GM20000 (cell line): ENCODE data around the gene EMID1.

ENCODE experiments used
- DNase-seq: peaks from one replicate; pipeline ENCODE4 v3.0.0; 2012; ENCODE audit warnings: low spot score
- CTCF ChIP-seq: IDR thresholded peaks from 2 replicates; pipeline ENCODE4 v1.5.1; 2012; ENCODE audit warnings: mild to moderate bottlenecking, control low read depth; ENCODE audit errors: extremely low read depth, missing control alignments

EMID1 gene

GRCh38 chr22:29263791-29264276 lies 58.1 kb downstream of the EMID1 start:
- TF ChIP-seq CTCF: no peak
- DNase-seq: no peak

- no peak for DNase-seq
- TF ChIP-seq CTCF: no peak
These were observed 59.6 kb downstream of the EMID1 start for GRCh38 chr22:29265305-29265704.

- no peak for DNase-seq
- no peak for TF ChIP-seq CTCF
These were observed 60.2 kb downstream of the EMID1 start for GRCh38 chr22:29265929-29266328.

- no peak for DNase-seq
- no peak for TF ChIP-seq CTCF
These were observed 61.1 kb downstream of the EMID1 start for GRCh38 chr22:29266564-29267461.

GRCh38 chr22:29267462-29267857 lies 61.8 kb downstream of the EMID1 start:
- TF ChIP-seq CTCF: no peak
- no peak for DNase-seq

GRCh38 chr22:29267858-29268510 lies 62.3 kb downstream of the EMID1 start, which contains the start of the genes EWSR1 and RHBDD3:
TSS of gene EWSR1 (plus strand) at chr22:29268268. CDS start at chr22:29268337, 69 bp downstream.
TSS of gene RHBDD3 (minus strand) at chr22:29267981. CDS start at chr22:29265626, 2,355 bp downstream.
- peak; percentile 98 for DNase-seq
- TF ChIP-seq CTCF: no peak
